Measurements from ENCODE around the gene MED16. TPM values are rescaled to one million over a fixed set of nuclear protein-coding genes. Genes with fewer than 3 reads are reported as not detected.
"Not testable (repeated sequence)": the region's sequence is repeated elsewhere in the genome, so short reads cannot be mapped to it uniquely, and the experiment has no call there.

The MED16 gene
- polyA plus RNA-seq, 1 experiment: 22.7 TPM

GRCh38 chr19:892243-892893 is 619 bp downstream of the MED16 start:
- no peak for DNase-seq (ENCODE audit: low read depth, low spot score)
- no peaks in the 10 kb centered on the region for H3K27me3 ChIP-seq (ENCODE audit: control insufficient read depth, insufficient read depth, low read length)
- peak overlapping the region; percentile 82 for H3K4me3 ChIP-seq (ENCODE audit: low read depth, low read length)
- POLR2A ChIA-PET: interaction anchor here (0.6 to 1.2 kb wide), 6 partner anchors 11 to 135 kb away, joined by 3 to 5 read pairs (median 3); no protein-coding TSS in a partner anchor
- peak overlapping the region; percentile 39 for H3K27ac ChIP-seq (ENCODE audit: low read depth, low read length)
- CTCF ChIA-PET: no interaction called here
- no peaks in the 10 kb centered on the region; the same call in 1 of the 2 replicates for H3K9me3 ChIP-seq (ENCODE audit: control insufficient read depth, insufficient read depth, low read length)
- no peak for TF ChIP-seq CTCF (IDR thresholded peaks at IDR 0.05; ENCODE audit: low read depth, low read length)

GRCh38 chr19:891421-892200 is 1.4 kb downstream of the MED16 start:
- H3K9me3 ChIP-seq (ENCODE audit: control insufficient read depth, insufficient read depth, low read length); H3K27ac ChIP-seq (ENCODE audit: low read depth, low read length); DNase-seq (ENCODE audit: low read depth, low spot score); H3K27me3 ChIP-seq (ENCODE audit: control insufficient read depth, insufficient read depth, low read length); CTCF ChIA-PET: not testable (repeated sequence)
- peak overlapping the region; percentile 82 for H3K4me3 ChIP-seq (ENCODE audit: low read depth, low read length)
- POLR2A ChIA-PET: interaction anchor here (0.7 to 1.0 kb wide), 2 partner anchors 11 to 114 kb away, joined by 4 to 5 read pairs; no protein-coding TSS in a partner anchor

- Histone ChIP-seq H3K4me3 (ENCODE audit: low read depth, low read length) (no peak overlapping the region), H3K27ac (ENCODE audit: low read depth, low read length) (no peak overlapping the region), H3K9me3 (ENCODE audit: control insufficient read depth, insufficient read depth, low read length) (no peaks in the 10 kb centered on the region; the same call in 1 of the 2 replicates), H3K27me3 (ENCODE audit: control insufficient read depth, insufficient read depth, low read length) (no peaks in the 10 kb centered on the region)
- TF ChIP-seq CTCF (IDR thresholded peaks at IDR 0.05; ENCODE audit: low read depth, low read length): no peak
- POLR2A ChIA-PET: no interaction called here
- CTCF ChIA-PET: no interaction called here
- DNase-seq (ENCODE audit: low read depth, low spot score): no peak
These were observed 2.2 kb downstream of the MED16 start for GRCh38 chr19:890831-891230.

- no peaks in the 10 kb centered on the region for H3K27me3 ChIP-seq (ENCODE audit: control insufficient read depth, insufficient read depth, low read length)
- no peak for DNase-seq (ENCODE audit: low read depth, low spot score)
- H3K27ac ChIP-seq (ENCODE audit: low read depth, low read length): no peak overlapping the region
- no peak for TF ChIP-seq CTCF (IDR thresholded peaks at IDR 0.05; ENCODE audit: low read depth, low read length)
- H3K4me3 ChIP-seq (ENCODE audit: low read depth, low read length): no peak overlapping the region
- no peaks in the 10 kb centered on the region; the same call in 1 of the 2 replicates for H3K9me3 ChIP-seq (ENCODE audit: control insufficient read depth, insufficient read depth, low read length)
- ChIA-PET POLR2A (interaction anchor here (0.6 kb wide), 1 partner anchor 11 kb away, joined by 3 read pairs; no protein-coding TSS in a partner anchor), CTCF (no interaction called here)
These were observed 3.2 kb downstream of the MED16 start for GRCh38 chr19:889662-890295.

GRCh38 chr19:888581-889385 is 4.2 kb downstream of the MED16 start:
- no peak for DNase-seq (ENCODE audit: low read depth, low spot score)
- H3K9me3 ChIP-seq (ENCODE audit: control insufficient read depth, insufficient read depth, low read length): no peaks in the 10 kb centered on the region; the same call in 1 of the 2 replicates
- no peak overlapping the region for H3K27ac ChIP-seq (ENCODE audit: low read depth, low read length)
- no peak for TF ChIP-seq CTCF (IDR thresholded peaks at IDR 0.05; ENCODE audit: low read depth, low read length)
- no peak overlapping the region for H3K4me3 ChIP-seq (ENCODE audit: low read depth, low read length)
- no peaks in the 10 kb centered on the region for H3K27me3 ChIP-seq (ENCODE audit: control insufficient read depth, insufficient read depth, low read length)
- POLR2A ChIA-PET: no interaction called here
- CTCF ChIA-PET: no interaction called here

All from AG04450 (cell line).